ENCODE measurements around the gene PABPC5. TPM values are rescaled to one million over a fixed set of nuclear protein-coding genes. Genes with fewer than 3 reads are reported as not detected.
A peak's percentile ranks its signal among the peaks of the same experiment; 100 is the strongest.

PABPC5 gene
- 2.1 and 3.4 TPM in 2 replicates for total RNA-seq (2014; rRNA removed; shearing (Covaris generic))

GRCh38 chrX:91434351-91435168 is at the start of gene PABPC5:
Gene PABPC5, plus strand, starts transcription at chrX:91434839. Its CDS starts 739 bp downstream, at chrX:91435578.
- peak; percentile 83 for DNase-seq (ENCODE audit: low read depth)

- DNase-seq (ENCODE audit: low read depth), result no peak
Measured at GRCh38 chrX:91389026-91389425, 45.6 kb upstream of the PABPC5 start.

DNA sequence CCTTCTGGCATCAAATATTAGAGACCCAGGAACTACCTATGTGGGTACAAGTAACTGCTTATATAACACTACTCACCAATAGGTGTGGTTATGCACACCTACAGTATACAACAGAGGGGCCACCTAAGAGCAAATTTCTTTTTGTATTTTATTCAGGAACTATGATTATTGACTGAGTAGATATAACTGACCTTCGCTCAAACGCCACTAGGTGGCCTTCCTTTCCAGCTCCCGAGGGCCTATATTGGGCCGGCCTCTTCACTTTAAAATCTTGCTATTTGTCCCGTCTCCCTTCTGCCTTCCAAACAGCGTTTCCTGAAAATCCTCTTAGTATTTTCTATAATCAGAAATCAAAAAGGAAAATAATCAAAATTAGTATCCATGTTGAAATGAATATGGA is 19.9 kb upstream of the PABPC5 start:
- no peak for DNase-seq (ENCODE audit: low read depth)

- DNase-seq (ENCODE audit: low read depth), result peak; percentile 1
Measured at GRCh38 chrX:91435395-91435794, 756 bp downstream of the PABPC5 start.

Measured in RPMI7951 (cell line).